GM12892 (cell line): Measurements from ENCODE around the gene COL20A1.

Experiments
- DNase-seq: peaks from one replicate; pipeline ENCODE4 v3.0.0; 2011; ENCODE audit not compliant: insufficient read length
- FAIRE-seq: peaks from 2 replicates; lab custom pipeline; 2011; peaks lifted over from hg19 to GRCh38; lab: Jason Lieb, UNC
- POLR2A ChIP-seq: IDR thresholded peaks from 2 replicates; pipeline ENCODE4 v1.6.1; 2011; ENCODE audit warnings: low read depth, low read length, control low read depth
- POLR2AphosphoS5 ChIP-seq: IDR thresholded peaks from 2 replicates; pipeline ENCODE4 v1.6.1; 2011; ENCODE audit warnings: low read depth, low read length, control low read depth
- TAF1 ChIP-seq: IDR thresholded peaks from 2 replicates; pipeline ENCODE4 v1.6.1; 2011; ENCODE audit warnings: low read depth, mild to moderate bottlenecking, control low read depth, low read length, borderline replicate concordance

Gene COL20A1

DNA sequence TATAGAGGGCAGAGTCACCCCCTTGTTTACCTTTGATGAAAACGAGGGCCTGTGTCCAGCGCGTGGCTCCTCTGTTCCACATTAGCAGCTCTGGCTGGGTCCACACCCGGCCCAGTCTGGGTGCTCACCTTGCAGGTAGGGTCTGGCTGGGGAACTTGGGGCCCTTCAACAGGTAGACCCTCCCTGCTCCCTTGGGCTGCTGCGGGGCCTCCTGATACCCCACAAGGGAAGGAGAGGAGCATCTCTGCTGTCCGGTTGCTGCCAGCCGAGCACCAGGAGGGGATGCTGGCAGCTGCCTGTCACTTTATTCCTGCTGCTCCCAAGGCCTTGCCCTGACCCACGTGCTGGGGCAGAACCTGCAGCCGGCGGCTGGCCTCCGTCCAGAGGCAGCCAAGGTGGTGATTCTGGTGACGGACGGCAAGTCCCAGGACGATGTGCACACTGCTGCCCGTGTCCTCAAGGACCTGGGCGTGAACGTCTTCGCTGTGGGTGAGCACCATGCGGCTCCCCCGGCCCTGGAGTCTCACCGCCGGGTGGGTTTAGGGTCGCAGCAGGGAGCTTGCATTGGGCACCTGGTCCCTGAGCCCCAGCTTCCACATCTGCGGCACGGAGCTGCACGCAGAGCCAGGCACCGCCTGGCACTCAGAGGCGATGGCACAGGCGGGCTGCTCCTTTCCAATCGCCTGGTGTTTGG is 15.4 kb downstream of the COL20A1 start:
- no peak for TF ChIP-seq POLR2AphosphoS5
- TF ChIP-seq POLR2A, result no peak
- TF ChIP-seq TAF1, result no peak
- FAIRE-seq (no peak), DNase-seq (no peak)

DNA sequence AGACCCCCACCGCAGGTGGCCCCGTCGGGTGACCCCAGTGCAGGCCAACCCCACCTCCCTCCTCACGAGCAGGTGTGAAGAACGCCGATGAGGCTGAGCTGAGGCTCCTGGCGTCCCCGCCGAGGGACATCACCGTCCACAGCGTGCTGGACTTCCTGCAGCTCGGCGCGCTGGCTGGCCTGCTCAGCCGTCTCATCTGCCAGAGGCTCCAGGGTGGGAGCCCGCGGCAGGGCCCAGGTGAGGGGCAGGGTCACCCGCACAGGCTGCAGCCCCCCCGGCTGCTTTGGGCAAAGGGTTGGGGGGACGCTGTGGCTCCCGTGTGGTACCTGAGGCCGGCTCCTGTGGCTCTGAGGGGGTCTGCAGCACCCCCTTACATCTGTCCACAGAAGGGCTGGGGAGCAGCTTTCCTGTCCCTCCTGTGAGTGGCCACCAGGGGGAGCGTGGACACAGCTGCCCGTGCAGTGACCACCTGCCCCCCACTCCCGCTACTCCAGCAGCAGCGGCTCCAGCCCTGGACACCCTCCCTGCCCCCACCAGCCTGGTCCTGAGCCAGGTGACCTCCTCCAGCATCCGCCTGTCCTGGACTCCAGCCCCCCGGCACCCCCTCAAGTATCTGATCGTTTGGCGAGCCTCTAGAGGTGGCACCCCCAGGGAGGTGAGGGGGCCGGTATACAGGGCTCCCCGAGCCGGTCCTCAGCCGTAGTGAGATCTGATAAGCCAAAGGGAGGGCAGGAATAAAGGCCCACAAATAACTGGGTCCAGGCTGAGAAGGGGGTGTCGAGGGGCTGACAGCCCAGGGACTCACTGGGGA is 16.5 kb downstream of the COL20A1 start:
- no peak for FAIRE-seq
- DNase-seq, result no peak
- no peak for TF ChIP-seq TAF1
- TF ChIP-seq POLR2AphosphoS5, result no peak
- no peak for TF ChIP-seq POLR2A

DNA sequence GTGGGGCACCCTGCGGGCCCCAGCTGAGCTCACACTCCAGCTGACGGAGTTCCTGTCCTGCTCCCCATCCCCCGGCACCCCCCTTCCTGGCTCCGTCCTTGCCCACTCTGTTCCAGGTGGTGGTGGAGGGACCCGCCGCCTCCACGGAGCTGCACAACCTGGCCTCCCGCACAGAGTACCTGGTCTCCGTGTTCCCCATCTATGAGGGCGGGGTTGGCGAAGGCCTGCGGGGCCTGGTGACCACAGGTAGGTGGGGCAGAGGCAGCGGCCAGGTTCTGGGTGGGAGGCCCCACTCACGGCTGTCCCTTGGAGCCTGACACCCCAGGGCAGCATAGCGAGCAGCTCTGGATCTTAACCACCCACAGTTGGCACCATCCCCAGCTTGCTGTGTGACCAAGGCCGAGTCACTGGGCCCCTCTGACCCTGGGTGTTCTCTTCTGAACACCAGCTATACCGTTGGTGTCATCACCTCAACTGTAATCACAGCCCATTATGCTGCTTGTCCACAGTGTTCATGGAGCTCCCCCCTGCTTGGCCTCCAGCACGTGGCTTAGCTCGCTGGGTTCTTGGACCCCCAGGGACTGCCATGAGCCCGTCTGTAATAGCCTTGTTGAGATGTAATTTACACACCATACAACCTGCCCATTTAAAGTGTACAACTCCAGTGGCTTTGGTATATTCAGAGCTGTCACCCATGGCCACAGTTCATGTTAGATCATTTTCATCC is 17.4 kb downstream of the COL20A1 start:
- no peak for DNase-seq
- no peak for FAIRE-seq
- TF ChIP-seq POLR2A (no peak), TAF1 (no peak), POLR2AphosphoS5 (no peak)

DNA sequence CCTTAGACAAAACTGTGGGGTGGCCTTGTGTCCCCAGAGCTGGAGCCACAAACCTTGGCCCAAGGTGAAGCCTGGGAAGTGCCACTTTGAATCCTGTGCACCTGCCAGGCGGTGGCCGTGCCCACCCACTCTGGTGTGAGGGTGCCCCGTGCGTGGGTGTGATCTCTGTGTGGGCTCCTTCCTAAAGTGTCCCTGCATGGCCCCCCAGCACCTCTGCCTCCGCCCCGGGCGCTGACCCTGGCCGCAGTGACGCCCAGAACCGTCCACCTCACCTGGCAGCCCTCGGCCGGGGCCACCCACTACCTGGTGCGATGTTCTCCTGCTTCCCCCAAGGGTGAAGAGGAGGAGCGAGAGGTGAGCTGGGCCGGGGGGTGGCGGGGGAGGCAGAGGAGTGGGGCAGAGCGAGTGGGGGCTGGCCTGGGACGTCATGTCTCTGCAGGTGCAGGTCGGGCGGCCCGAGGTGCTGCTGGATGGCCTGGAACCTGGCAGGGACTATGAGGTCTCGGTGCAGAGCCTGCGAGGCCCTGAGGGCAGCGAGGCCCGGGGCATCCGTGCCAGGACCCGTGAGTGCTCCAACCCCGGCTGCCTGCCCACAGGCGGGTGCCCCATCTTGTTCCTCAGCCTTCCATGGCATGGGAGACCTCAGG is 18.3 kb downstream of the COL20A1 start:
- no peak for DNase-seq
- FAIRE-seq, result no peak
- TF ChIP-seq POLR2AphosphoS5 (no peak), TAF1 (no peak), POLR2A (no peak)

DNA sequence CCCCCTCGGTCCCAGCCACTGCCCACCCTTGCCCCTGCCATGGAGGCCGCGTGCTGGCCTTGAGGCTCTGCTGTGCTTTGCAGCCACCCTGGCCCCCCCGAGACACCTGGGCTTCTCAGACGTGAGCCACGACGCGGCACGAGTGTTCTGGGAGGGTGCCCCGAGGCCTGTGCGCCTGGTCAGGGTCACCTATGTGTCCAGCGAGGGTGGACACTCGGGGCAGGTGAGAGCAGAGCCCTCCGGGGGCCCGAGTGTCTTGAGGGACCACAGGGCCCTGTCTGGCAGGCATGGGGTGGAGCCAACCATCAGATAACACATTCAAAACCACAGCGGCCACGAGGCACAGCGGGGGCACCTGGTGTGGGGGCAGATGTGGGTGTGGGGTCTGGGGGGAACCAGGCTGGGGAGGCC is 18.9 kb downstream of the COL20A1 start:
- TF ChIP-seq POLR2AphosphoS5, result no peak
- no peak for FAIRE-seq
- DNase-seq, result no peak

DNA sequence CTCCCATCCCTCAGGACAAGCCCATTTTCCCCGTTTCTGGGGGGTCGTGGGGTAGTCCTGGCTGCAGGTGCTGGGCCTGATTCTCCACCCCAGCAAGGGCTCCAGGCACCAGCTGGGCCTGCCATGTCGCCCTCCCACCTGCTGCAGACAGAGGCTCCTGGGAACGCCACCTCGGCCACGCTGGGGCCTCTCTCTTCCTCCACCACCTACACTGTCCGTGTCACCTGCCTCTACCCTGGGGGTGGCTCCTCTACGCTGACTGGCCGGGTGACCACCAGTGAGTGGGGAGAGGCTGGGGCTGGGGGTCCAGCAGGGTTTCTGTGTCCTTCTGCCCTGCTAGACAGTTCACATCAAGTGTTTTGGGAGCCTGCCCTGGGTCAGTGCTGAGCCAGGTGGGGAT is 19.3 kb downstream of the COL20A1 start:
- FAIRE-seq, result no peak
- no peak for TF ChIP-seq POLR2A
- TF ChIP-seq TAF1, result no peak
- TF ChIP-seq POLR2AphosphoS5, result no peak
- no peak for DNase-seq

DNA sequence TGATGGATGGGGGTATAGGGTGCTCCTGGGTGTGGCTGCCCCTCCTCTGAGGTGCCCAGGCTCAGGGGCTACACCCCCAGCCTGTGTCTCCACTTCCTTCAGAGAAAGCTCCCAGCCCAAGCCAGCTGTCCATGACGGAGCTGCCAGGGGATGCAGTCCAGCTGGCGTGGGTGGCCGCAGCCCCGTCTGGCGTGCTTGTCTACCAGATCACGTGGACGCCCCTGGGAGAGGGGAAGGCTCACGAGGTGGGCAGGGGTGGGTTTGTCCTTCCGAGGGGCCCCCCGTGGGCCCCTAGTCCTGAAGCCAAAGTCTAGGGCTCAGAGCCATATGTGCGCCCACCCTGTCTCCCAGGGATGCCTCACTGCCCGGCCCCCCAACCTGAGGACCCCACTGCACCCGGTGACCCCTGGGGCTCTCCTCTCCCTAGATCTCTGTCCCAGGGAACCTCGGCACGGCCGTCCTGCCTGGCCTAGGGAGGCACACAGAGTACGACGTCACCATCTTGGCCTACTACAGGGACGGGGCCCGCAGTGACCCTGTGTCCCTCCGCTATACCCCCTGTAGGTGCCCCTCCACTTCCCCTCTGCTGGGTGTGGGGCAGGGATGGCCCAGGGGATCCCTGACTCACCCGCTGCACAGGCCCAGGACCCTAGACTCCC is 19.8 kb downstream of the COL20A1 start:
- FAIRE-seq (no peak), DNase-seq (no peak)
- TF ChIP-seq POLR2A, result no peak
- TF ChIP-seq POLR2AphosphoS5, result no peak
- no peak for TF ChIP-seq TAF1

DNA sequence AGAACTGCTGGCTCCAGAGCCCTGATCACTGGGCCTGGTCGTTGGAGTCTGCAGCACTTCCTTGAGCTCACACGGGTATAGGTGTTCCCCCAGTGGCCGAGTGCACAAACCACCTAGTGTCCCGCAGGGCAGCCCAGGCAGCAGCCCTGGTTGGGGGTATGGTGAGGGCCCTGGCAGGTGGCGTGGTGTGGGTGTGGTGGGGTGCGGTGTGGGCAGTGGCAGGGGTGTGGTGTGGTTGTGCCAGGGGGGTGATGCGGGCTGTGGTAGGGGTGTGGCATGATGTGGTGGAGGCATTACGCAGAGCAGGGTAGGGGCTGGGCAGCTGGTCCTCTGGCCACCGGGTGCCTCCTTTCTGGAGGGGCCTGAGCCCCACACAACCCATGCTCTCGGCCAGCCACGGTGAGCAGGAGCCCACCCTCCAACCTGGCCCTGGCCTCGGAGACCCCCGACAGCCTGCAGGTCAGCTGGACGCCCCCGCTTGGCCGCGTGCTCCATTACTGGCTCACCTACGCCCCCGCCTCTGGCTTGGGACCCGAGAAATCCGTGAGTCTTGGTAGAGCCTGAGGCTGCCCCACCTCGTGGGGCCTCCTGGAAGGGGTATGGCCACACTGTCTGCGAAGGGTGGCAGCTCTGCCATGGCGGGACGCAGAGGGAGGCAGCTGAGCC is 20.5 kb downstream of the COL20A1 start:
- no peak for FAIRE-seq
- no peak for DNase-seq

DNA sequence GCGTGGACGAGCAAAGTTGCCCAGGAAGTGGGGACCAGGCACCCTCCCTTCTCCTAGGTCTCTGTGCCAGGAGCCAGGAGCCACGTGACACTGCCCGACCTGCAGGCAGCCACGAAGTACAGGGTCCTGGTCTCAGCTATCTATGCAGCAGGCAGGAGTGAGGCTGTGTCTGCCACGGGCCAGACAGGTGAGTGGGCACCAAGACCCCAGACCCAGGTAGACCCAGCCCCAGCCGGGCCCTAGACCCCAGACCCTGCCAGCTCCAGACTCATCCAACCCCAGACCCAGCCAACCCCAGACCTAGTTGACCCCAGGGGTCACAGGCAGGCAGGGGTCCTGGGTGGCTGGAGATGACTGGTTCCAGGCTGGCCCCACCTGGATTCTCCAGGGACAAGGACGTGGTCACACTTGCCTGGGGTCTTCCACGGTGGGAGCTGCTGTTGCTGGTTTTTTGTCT is 21.1 kb downstream of the COL20A1 start:
- FAIRE-seq (no peak), DNase-seq (no peak)
- TF ChIP-seq POLR2AphosphoS5 (no peak), POLR2A (no peak), TAF1 (no peak)

More for the DNA sequence above, 20.5 kb downstream of the COL20A1 start:
- no peak for TF ChIP-seq TAF1
- no peak for TF ChIP-seq POLR2A
- TF ChIP-seq POLR2AphosphoS5, result no peak

DNA sequence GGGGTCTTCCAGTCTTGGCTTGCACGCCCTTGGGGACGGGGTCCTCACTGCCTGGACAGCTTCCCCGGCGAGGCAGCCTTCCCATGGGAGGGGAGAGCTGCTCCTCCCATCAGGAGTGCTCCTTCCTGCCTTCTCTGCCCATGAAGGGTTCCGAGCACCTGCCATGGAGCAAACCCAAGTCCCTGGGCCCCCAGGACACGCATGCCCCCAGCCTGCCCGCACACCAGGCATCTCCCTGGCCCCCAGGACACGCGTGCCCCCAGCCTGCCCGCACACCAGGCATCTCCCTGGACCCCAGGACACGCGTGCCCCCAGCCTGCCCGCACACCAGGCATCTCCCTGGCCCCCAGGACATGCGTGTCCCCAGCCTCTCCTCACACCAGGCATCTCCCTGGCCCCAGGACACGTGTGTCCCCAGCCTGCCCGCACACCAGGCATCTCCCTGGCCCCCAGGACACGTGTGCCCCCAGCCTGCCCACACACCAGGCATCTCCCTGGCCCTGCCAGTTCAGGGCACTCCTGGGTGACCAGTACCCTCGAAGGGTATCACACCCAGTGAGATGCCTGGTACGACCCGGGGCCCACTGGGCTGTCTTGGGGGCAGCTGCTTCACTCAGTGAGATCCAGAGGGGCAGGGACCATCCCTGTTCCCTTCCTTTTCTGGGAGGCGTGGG is 21.7 kb downstream of the COL20A1 start:
- no peak for FAIRE-seq
- TF ChIP-seq POLR2AphosphoS5 (no peak), TAF1 (no peak), POLR2A (no peak)
- no peak for DNase-seq
